NCI-H1436 treated with DMSO at 0.1 percent for 48 hours (cell line): ENCODE results near the gene PRKCD.

Source experiments
- DNase-seq: peaks from one replicate; lab custom pipeline; 2025; lab: John Stamatoyannopoulos, UW

Gene PRKCD

DNA sequence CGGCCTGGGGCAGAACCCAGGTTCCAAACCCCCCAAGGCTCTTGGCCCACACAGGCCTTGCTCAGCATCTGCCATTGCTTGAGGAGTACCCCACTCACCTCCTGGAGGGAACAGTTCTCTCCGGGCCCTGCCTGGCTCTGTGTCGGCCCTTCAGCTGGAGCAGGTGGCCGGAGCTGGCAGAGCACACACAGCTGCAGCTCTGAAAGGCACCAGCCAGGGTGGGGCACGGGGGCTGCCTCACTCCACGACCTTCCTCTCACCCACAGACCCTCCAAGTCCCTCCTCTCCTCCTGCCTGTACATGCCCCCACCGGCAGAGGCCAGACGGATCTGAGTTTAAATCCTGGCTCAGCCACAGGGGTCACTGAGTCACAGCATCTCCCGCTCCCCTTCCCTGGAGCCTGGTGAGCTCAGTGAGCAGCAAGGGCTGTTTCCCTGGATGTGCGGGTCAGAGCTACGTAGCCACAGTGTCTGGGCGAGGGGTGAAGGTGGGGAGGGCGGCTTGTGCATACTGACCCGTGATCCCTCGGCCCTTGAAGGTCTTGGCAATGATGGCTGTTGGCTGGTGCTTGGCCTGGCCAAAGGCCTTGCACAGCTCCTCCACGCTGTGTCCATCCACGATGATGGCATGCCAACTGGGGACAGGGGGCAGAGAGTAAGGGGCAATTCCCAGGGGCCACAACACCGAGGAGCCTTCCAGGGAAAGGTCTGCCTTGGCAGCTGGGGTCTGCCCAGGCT is 71.8 kb downstream of the PRKCD start:
- no peak for DNase-seq

DNA sequence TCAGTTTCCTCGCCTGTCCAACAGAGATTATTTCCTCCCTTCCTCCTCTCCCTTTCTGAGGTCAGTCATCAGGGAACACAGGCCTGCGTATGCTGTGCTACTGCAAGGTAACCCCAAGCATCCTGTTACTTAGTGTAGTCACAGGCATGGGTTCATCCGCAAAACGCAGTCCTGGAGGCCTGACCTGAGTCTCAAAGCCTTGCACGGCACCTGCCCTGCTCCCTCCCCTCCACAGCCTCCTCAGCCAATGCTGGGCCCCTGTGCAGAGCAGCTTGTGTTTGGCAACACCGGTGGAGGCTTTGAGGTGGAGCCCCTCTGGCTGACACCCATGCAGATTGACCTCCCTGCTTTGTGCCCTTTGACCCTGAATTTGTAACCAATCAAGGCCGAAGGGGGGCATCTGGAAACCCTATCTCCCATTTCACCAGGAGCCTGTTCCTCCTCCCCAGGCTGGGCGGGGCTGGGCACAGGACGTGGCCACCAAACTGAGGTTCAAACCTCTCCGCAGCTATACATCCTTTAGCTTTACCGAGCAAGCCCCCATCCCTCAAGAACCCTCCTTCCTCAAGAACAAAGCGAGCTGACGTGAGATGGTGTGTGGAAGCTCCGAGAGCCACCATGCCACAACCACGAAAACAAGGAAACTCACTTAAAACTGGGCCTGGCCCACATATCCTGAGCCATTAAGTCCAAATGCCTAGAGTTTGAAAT is 73.3 kb downstream of the PRKCD start:
- DNase-seq = no peak

DNA sequence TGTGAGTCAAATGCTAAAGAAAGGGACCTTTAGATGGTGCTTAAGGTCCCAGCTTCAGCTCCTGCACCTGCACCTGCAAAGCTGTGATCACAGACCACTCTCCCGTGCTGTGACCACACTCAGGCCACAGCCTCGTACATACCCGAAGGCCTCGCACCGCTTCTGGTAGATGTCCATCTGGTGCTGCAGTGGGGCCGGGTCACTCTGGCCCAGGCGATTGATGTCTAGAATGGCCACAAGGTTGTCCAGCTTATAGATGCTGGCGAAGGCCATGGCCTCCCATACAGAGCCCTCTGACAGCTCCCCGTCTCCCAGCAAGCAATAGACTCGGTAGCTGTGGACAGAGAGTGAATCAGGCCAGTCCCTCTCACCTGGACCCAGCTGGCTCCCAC is 73.8 kb downstream of the PRKCD start:
- DNase-seq = no peak

DNA sequence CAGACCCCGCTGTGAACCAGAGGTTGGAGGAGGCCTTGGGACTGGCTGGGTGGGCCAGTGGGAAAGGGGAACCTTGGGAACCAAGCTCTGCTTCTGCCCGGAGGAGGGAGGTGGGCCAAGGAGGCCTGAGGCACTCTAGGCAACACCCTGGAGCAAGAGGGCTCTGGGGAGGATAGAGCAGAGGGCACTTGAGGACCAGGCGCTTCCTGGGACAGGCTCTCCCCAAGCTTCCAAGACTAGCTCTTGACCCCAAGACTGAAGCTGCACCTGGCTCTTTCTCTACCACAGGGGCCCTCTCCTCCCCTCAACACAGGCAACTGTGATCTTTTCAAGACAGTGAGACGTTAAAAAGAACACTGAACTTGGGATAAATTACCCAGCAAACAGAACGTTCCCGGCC is 74.5 kb downstream of the PRKCD start:
- no peak for DNase-seq

DNA sequence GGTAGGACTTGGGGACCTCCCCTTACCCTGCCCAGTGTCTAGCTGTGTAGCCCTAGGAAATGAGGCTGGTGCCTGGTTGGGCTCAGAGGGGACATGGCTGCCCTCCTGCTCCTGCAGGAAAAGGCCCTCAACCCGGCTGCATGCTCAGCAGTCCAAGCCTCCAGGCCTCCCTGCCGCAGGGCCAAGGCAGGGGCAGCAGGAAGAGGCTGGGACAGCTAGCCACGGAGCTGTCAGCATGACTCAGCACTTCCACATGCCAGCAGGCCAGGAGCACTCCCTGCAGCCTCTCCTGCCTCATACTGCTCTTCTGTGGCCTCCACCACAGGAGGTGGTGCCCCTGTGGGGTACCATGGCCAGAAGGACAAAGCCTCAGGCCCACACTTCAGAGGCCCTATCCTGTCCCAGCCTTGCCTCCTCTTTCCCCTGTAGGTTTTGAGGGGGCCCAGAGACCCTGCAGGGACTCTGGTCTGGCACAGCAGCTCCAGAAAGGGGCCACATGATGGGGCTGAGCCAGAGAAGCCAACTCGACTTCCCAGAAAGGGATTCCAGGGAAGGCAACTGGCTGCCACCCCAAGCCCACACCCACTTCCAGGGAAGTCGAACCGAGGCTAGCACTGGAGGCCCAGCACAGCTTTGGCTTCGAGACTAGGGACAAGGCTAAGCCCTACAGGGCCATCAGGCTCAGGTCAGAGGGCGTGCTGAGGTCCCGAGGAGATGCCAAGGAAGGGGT is 75.3 kb downstream of the PRKCD start:
- no peak for DNase-seq

DNA sequence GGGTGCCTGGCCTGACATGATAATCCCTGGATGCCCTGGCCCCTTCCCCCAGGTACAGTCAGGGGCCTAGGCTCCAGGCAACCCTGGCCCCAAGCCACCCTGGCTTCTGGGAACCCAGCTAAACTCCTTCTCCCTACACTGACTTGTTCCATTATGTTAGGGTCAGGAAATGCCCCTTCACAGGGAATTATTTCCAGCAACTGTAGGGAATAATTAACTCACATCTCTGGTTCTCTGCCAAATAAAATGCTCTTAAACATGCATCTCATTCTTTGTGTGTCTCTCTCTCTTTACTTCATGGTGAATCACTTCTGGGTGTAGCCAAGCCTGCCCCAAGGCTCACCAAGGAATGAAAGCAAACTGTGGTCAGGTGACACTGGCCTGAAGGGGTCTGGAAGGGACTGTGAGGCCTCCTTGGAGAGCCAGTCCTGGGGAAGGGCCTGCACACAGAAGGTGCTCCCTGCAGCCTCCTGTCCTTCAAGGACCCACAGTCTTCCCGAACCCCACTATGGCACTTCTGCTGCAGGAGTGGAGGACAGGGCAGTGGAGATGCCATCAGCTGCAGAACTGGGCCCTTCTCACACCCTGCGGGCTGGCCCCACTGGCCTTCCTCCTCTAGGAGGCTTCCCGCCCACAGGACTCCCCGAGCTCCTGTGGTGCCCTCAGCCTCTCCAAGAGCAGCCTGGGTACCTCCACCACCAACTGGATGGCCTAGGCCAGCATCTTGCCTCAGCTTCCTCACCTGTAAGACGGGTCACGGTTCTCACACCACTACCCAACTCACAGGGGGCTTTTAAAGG is 77.2 kb downstream of the PRKCD start:
- no peak for DNase-seq

DNA sequence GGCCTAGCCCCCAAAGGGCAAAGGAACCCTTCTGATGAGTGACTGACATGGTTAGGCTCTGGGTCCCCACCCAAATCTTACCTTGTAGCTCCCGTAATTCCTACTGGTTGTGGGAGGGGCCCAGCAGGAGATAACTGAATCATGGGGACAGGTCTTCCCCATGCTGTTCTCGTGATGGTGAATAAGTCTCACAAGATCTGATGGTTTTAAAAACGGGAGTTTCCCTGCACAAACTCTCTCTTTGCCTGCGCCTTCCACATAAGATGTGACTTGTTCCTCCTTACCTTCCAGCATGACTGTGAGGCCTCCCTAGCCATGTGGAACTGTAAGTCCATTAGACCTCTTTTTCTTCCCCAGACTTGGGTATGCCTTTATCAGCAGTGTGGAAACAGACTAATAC is 77.9 kb downstream of the PRKCD start:
- no peak for DNase-seq

DNA sequence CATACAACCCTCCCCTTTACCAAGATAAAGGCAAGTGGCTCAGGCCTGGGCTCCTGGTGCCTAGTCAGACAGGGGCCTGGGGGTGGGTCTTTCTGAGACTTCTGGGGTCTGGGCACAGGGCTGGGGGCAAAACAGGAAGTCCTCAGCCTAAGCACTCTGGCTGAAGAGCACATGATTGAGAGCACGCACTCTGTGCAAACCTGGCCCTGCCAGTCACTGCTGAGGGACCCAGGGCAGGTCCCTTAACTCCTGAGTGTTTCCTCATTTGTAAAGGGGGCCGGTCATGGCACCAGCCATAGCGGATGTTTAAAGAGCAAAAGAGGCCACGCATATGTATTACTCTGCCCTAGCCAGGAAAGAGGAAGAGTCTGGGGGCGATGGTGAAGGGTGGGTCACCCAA is 78.8 kb downstream of the PRKCD start:
- no peak for DNase-seq

DNA sequence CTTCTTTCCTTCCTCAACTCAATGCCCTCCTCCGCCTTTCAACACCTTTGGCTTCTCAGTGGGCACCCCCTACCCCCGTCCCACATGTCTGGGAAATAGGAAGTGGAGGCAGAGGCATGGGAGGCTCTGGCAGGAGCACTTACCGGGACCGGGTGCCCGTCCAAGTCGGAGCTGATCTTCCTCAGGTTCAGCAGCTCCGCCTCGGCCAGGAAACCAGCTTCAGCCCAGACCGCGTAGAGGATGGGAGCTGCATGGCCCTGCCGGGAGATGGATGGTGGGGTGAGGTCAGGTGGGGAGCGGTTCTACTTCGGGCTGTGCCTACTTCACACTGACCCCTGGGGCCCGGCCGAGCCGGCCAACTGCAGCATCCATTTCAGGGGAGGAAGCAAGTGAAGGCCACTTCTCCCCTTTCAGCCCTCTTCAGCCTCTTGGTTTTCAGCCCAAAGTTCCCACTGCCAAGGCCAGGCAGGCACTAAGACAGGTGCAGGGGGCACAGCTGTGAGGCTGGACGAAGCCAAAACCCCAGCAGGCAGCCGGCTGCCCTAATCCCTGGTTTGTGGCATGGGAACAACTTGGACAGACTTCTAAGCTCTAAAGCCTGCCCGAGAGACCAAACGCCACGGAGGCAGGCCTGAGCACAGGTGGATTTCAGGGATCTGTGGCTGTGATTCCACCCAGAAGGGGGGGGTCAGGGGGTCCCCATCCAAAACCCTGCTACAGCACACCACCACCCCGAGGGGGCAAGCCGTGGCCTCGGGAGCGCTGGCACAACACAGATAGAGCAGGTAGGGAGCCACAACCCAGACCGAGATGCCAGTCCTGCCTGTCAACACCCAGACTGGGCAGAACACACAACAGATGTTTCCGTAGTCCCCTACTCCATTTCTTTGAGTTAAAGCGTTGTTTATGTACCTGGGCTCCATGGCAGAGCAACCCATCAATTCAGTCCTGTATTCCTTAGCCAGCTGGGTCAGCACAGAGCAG is 80.3 kb downstream of the PRKCD start:
- no peak for DNase-seq

DNA sequence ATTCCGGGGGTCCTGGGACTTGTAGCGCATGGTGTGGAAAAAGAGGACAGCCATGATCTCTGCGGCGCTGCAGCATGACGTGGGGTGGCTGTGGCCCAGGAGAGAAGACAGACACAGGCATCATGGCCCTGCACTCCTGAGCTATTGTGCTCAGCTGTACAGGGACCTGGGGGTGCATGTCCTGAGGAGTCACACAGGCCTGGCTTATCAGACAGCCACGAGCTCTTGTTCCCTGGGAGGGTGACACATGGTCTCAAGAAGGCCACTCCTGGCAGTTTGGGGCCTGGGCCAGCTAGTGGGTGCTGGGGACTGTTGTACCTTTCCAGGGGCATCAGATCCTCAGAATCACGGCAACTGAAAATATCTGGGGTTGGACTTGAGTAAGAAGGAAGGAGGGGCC is 81.1 kb downstream of the PRKCD start:
- no peak for DNase-seq
